ENCODE results near the gene HOXB13. TPM values are rescaled to one million over a fixed set of nuclear protein-coding genes. Genes with fewer than 3 reads are reported as not detected.
A peak's percentile ranks its signal among the peaks of the same experiment; 100 is the strongest.

The HOXB13 gene
- not detected for total RNA-seq
- 0.21 TPM for polyA plus RNA-seq (2013, experiment 1 of 2)
- not detected for polyA plus RNA-seq (2013, experiment 2 of 2)
- long read RNA-seq, experiment 1, result 0 reads
- long read RNA-seq, experiment 2, result 0 reads
- long read RNA-seq, experiment 3, result 0 reads
- long read RNA-seq, experiment 4, result 0 reads

DNA sequence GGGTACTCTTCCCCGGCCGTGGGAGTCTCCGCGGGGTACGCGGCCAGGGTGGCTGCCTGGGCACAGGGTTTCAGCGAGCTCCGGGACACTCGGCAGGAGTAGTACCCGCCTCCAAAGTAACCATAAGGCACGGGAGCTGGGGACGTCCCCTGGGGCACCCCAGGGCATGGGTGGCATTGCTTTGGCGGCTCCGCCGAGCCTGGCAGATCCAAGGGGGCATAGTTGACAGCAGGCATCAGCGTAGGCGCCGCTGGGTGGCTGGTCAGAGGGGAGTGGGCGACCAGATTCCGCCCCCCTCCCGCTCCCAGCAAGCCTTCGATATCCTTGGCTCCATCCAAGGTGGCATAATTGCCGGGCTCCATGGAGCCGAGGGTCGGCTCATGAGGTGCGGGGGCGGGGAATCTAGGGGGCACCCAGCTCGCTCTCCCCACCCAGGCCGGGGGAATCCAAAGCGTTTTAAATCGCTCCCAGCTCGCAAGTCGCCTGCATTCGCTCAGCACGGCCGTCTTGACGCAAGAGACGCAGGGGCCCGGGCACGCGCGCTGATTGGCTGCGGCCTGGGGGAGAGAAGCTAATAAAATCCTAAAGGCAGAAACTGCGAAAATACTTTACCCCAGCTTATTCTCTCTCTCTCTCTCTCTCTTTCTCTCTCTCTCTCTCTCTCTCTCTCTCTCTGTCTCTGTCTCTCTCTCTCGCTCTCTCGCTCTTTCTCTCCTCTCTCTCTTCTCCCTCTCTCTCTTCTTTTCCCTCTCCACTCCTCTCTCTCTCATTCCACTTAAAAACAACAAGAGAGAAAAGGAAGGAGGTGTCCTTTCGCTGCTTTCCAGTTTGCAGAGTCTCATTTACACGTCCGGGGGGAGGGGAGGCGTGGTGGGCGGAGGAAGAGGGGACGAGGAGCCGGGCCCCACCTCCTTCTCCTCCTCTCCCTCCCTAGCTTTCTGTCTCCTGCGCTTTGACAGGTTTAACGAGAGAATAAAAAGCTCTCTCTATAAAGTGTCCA, at the start of gene HOXB13:
HOXB13 (minus strand) TSS at position 519 of the 1,000 bp plus-strand sequence; CDS start at position 362, 157 bp downstream.
- H3K27ac ChIP-seq (ENCODE audit: low read depth, low read length), result no peak within 1 kb of the TSS
- no peaks in the 10 kb centered on the region for H3K9me3 Mint-ChIP-seq
- H3K4me3 Mint-ChIP-seq, result peak within 1 kb of the TSS; percentile 42
- H3K27me3 Mint-ChIP-seq (ENCODE audit: insufficient read depth), result peaks cover 100% of the 10 kb centered on the region
- H3K27ac Mint-ChIP-seq, result no peak within 1 kb of the TSS
- H3K9ac ChIP-seq (ENCODE audit: extremely low read depth, low read length, poor library complexity, severe bottlenecking), result no peak within 1 kb of the TSS
- DNase-seq, result peak; percentile 91
- no peaks in the 10 kb centered on the region for H3K4me1 ChIP-seq (ENCODE audit: control insufficient read depth, insufficient read depth, low read length)
- H3K36me3 ChIP-seq (ENCODE audit: control insufficient read depth, insufficient read depth, low read length), result no peaks in the 10 kb centered on the region
- H3K4me3 ChIP-seq (ENCODE audit: low read length), result peak within 1 kb of the TSS; percentile 62
- H3K4me1 Mint-ChIP-seq, result peaks cover 12% of the 10 kb centered on the region
- H3K27me3 ChIP-seq (ENCODE audit: control insufficient read depth, insufficient read depth, low read length, poor library complexity, severe bottlenecking), result peaks cover 100% of the 10 kb centered on the region
- 6 to 10% methylated on average over 26 to 47 of the region's 55 CpGs for WGBS, 2 experiments (ENCODE audit: insufficient coverage in 1 of 2, insufficient read length in 1 of 2)
- no peaks in the 10 kb centered on the region for H3K36me3 Mint-ChIP-seq (ENCODE audit: low read depth)
- TF ChIP-seq, protein P1, sequence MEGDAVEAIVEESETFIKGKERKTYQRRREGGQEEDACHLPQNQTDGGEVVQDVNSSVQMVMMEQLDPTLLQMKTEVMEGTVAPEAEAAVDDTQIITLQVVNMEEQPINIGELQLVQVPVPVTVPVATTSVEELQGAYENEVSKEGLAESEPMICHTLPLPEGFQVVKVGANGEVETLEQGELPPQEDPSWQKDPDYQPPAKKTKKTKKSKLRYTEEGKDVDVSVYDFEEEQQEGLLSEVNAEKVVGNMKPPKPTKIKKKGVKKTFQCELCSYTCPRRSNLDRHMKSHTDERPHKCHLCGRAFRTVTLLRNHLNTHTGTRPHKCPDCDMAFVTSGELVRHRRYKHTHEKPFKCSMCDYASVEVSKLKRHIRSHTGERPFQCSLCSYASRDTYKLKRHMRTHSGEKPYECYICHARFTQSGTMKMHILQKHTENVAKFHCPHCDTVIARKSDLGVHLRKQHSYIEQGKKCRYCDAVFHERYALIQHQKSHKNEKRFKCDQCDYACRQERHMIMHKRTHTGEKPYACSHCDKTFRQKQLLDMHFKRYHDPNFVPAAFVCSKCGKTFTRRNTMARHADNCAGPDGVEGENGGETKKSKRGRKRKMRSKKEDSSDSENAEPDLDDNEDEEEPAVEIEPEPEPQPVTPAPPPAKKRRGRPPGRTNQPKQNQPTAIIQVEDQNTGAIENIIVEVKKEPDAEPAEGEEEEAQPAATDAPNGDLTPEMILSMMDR (conservative IDR thresholded peaks at IDR 0.05), result no peak
- H3K9me3 ChIP-seq (ENCODE audit: control insufficient read depth, low read length), result no peaks in the 10 kb centered on the region

DNA sequence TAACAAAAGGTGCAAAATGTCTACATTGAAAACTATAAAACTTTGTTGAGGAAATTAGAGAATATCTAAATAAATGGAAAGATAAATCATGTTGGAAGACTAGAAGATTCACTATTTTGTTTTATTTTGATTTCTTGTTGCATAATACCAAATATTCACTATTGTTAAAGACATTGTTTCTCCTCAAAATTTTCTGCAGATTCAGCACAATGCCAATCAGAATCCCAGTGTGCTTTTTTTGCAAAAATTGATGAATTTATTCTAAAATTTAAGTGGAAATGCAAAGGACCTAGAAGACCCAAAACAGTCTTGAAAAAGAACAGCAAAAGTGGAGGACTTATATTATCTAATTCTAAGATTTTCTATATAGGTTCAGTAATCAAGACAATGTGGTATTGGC, 48.1 kb upstream of the HOXB13 start:
- Histone ChIP-seq H3K4me3 (ENCODE audit: low read length) (no peak overlapping the region), H3K36me3 (ENCODE audit: control insufficient read depth, insufficient read depth, low read length) (no peaks in the 10 kb centered on the region), H3K27me3 (ENCODE audit: control insufficient read depth, insufficient read depth, low read length, poor library complexity, severe bottlenecking) (peaks cover 40% of the 10 kb centered on the region), H3K9ac (ENCODE audit: extremely low read depth, low read length, poor library complexity, severe bottlenecking) (no peak overlapping the region), H3K9me3 (ENCODE audit: control insufficient read depth, low read length) (no peaks in the 10 kb centered on the region), H3K27ac (ENCODE audit: low read depth, low read length) (no peak overlapping the region), H3K4me1 (ENCODE audit: control insufficient read depth, insufficient read depth, low read length) (no peaks in the 10 kb centered on the region)
- H3K27ac Mint-ChIP-seq, result no peak overlapping the region
- no peaks in the 10 kb centered on the region for H3K36me3 Mint-ChIP-seq (ENCODE audit: low read depth)
- DNase-seq, result no peak
- TF ChIP-seq, protein P1 (conservative IDR thresholded peaks at IDR 0.05), result no peak
- no peaks in the 10 kb centered on the region for H3K4me1 Mint-ChIP-seq
- no peak overlapping the region for H3K4me3 Mint-ChIP-seq
- peaks cover 2% of the 10 kb centered on the region for H3K9me3 Mint-ChIP-seq
- H3K27me3 Mint-ChIP-seq (ENCODE audit: insufficient read depth), result peaks cover 66% of the 10 kb centered on the region

GRCh38 chr17:48773245-48773644, 44.7 kb upstream of the HOXB13 start:
- H3K27ac ChIP-seq (ENCODE audit: low read depth, low read length), result no peak overlapping the region
- Mint-ChIP-seq H3K9me3 (peaks cover 2% of the 10 kb centered on the region), H3K27ac (no peak overlapping the region), H3K27me3 (ENCODE audit: insufficient read depth) (peaks cover 71% of the 10 kb centered on the region), H3K36me3 (ENCODE audit: low read depth) (no peaks in the 10 kb centered on the region), H3K4me3 (no peak overlapping the region), H3K4me1 (peaks cover 4% of the 10 kb centered on the region)
- no peak overlapping the region for H3K4me3 ChIP-seq (ENCODE audit: low read length)
- 99% methylated on average over 3 of the region's 3 CpGs; no CpG with 5 or more reads in 1 of the 2 experiments for WGBS, 2 experiments (ENCODE audit: insufficient coverage in 1 of 2, insufficient read length in 1 of 2)
- no peak overlapping the region for H3K9ac ChIP-seq (ENCODE audit: extremely low read depth, low read length, poor library complexity, severe bottlenecking)
- no peaks in the 10 kb centered on the region for H3K4me1 ChIP-seq (ENCODE audit: control insufficient read depth, insufficient read depth, low read length)
- no peak for DNase-seq
- peaks cover 41% of the 10 kb centered on the region for H3K27me3 ChIP-seq (ENCODE audit: control insufficient read depth, insufficient read depth, low read length, poor library complexity, severe bottlenecking)
- no peaks in the 10 kb centered on the region for H3K36me3 ChIP-seq (ENCODE audit: control insufficient read depth, insufficient read depth, low read length)
- H3K9me3 ChIP-seq (ENCODE audit: control insufficient read depth, low read length), result no peaks in the 10 kb centered on the region
- TF ChIP-seq, protein P1 (conservative IDR thresholded peaks at IDR 0.05), result no peak

Data from endodermal cell (in vitro differentiated cells).